ENCODE measurements around the gene SLC2A4RG. TPM values are rescaled to one million over a fixed set of nuclear protein-coding genes. Genes with fewer than 3 reads are reported as not detected.

The SLC2A4RG gene
- total and polyA plus RNA-seq, 2 of the 13 experiments (the other 11 are each of a cell fraction or from before 2014, with no cell fraction given), result 91.4 to 95.9 TPM

DNA sequence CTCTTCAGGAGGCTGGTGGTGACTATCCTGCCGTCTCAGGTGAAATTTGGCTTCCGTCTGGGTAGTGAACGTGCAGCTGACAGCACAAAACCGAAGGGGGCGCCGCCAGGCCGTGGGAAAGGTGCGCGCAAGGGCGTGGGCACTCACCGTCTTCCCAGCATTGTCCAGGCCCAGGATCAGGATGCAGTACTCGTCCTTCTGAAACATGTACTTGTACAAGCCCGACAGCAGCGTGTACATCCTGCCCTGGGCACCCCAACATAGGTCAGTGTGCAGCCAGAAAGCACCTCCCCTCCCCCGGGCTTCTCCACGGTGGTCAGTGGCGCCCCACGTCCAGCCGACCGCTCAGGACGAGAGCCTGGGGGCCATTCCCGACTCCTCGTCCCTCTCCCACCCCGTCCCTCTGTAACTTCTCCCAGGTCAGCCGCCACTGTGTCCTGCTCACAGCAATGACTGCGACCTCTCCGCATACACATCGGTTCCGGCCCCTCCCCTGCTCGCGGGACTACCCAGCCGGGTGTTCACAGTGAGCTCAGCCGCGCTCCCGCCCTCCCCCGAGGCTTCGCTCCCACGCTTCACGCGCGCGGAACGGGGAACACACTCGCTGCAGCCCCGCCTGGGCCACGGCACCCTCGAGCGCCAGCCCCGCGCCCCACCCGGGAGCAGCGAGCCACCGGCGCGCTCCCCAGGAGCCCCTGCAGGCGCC lies 32.6 kb upstream of the SLC2A4RG start (continued):
- TF ChIP-seq, protein P1, sequence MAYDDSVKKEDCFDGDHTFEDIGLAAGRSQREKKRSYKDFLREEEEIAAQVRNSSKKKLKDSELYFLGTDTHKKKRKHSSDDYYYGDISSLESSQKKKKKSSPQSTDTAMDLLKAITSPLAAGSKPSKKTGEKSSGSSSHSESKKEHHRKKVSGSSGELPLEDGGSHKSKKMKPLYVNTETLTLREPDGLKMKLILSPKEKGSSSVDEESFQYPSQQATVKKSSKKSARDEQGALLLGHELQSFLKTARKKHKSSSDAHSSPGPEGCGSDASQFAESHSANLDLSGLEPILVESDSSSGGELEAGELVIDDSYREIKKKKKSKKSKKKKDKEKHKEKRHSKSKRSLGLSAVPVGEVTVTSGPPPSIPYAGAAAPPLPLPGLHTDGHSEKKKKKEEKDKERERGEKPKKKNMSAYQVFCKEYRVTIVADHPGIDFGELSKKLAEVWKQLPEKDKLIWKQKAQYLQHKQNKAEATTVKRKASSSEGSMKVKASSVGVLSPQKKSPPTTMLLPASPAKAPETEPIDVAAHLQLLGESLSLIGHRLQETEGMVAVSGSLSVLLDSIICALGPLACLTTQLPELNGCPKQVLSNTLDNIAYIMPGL (CRISPR knock-in tag; IDR thresholded peaks at IDR 0.05; ENCODE audit: borderline replicate concordance in 1 of 2, low read depth in 1 of 2), result peak; percentile 97
- TF ChIP-seq KDM5A (IDR thresholded peaks at IDR 0.05; ENCODE audit: borderline replicate concordance, low read length), result peak; percentile 70; the same call in 1 of the 2 replicates
- TF ChIP-seq ZMYM4 (CRISPR knock-in tag; IDR thresholded peaks at IDR 0.05), result peak; percentile 57; the same call in 1 of the 2 replicates
- TF ChIP-seq REXO4 (CRISPR knock-in tag; IDR thresholded peaks at IDR 0.05; ENCODE audit: borderline replicate concordance), result no peak
- TF ChIP-seq ZNF724P (CRISPR knock-in tag; IDR thresholded peaks at IDR 0.05; ENCODE audit: borderline replicate concordance), result no peak
- TF ChIP-seq SNRNP70 (IDR thresholded peaks at IDR 0.05; ENCODE audit: low read depth, low read length), result no peak
- peak; percentile 25 to 78; a peak in 2 of 4 replicates for TF ChIP-seq KLF16 (CRISPR knock-in tag; IDR thresholded peaks at IDR 0.05)
- TF ChIP-seq ZNF276 (CRISPR knock-in tag; IDR thresholded peaks at IDR 0.05; ENCODE audit: low read depth), result no peak; the same call in 1 of the 2 replicates
- TF ChIP-seq, protein P2, sequence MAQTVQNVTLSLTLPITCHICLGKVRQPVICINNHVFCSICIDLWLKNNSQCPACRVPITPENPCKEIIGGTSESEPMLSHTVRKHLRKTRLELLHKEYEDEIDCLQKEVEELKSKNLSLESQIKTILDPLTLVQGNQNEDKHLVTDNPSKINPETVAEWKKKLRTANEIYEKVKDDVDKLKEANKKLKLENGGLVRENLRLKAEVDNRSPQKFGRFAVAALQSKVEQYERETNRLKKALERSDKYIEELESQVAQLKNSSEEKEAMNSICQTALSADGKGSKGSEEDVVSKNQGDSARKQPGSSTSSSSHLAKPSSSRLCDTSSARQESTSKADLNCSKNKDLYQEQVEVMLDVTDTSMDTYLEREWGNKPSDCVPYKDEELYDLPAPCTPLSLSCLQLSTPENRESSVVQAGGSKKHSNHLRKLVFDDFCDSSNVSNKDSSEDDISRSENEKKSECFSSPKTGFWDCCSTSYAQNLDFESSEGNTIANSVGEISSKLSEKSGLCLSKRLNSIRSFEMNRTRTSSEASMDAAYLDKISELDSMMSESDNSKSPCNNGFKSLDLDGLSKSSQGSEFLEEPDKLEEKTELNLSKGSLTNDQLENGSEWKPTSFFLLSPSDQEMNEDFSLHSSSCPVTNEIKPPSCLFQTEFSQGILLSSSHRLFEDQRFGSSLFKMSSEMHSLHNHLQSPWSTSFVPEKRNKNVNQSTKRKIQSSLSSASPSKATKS (CRISPR knock-in tag; IDR thresholded peaks at IDR 0.05), result no peak
- no peak for TF ChIP-seq IKZF1 (IDR thresholded peaks at IDR 0.05)
- no peak for TF ChIP-seq DR1 (CRISPR knock-in tag; IDR thresholded peaks at IDR 0.05)
- TF ChIP-seq NFATC3 (CRISPR knock-in tag; IDR thresholded peaks at IDR 0.05), result no peak

All from HepG2 (cell line).